ENCODE measurements around the gene C4BPA. TPM values are rescaled to one million over a fixed set of nuclear protein-coding genes. Genes with fewer than 3 reads are reported as not detected.

The C4BPA gene
- total and polyA plus RNA-seq, 9 of the 15 experiments (the other 6 are each of a cell fraction or from before 2014, with no cell fraction given) = 0.04 to 0.22 (median 0.11) TPM; not detected in 3

DNA sequence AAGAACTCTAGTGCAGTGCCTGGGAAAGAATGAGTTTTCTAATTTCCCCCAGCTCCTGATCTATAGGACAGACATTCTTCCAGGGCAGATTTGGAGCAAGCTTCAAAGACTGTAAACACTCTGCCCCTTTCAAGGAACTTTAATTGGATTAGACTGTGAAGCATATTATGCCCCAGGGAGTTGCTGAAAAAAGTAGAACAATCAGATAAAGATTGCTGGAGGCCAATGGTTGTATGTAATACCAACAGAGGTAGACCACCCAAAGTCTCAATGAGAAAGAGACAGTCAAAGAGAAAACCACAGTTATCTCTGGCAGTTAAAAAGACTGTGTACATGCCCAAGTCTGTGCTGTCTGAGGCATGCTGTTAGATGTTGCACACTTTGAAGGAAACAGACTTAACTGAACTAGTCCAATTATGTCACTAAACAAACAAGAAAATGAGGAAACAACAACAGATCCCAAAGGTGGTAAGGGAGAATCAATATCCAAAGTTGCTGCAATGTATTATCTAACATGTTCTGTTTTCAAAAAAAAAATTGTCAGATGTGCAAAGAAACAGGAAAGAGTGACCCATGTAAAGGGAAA, 24.4 kb downstream of the C4BPA start:
- no peaks in the 10 kb centered on the region for H3K27me3 ChIP-seq (ENCODE audit: control insufficient read depth in 2 of 2, insufficient read depth in 2 of 2, low read length in 2 of 2)
- H3K9me1 ChIP-seq (ENCODE audit: control insufficient read depth, insufficient read depth, low read length) = no peaks in the 10 kb centered on the region
- H3K4me1 ChIP-seq (replicated peaks in 1 of 2; ENCODE audit: control insufficient read depth in 2 of 2, insufficient read depth in 2 of 2, low read length in 2 of 2) = no peaks in the 10 kb centered on the region
- ATAC-seq = no peak
- POLR2A ChIA-PET = no interaction called here
- H2AFZ ChIP-seq (ENCODE audit: low read depth, low read length) = no peak overlapping the region
- no peak overlapping the region for H3K27ac ChIP-seq (ENCODE audit: extremely low read depth, low read depth, low read length)
- no peak for TF ChIP-seq TFAM (CRISPR knock-in tag; conservative IDR thresholded peaks at IDR 0.05)
- TF ChIP-seq PRPF4 (IDR thresholded peaks at IDR 0.05; ENCODE audit: insufficient read depth, low read depth, low read length, poor library complexity, severe bottlenecking) = no peak
- TF ChIP-seq ZNF184 (CRISPR knock-in tag; IDR thresholded peaks at IDR 0.05) = no peak
- no peak for TF ChIP-seq MBD1 (CRISPR knock-in tag; IDR thresholded peaks at IDR 0.05)
- no peak for TF ChIP-seq NFYB (IDR thresholded peaks at IDR 0.05; ENCODE audit: extremely low read depth, insufficient read length)
- TF ChIP-seq MED1 (CRISPR knock-in tag; IDR thresholded peaks at IDR 0.05; ENCODE audit: borderline replicate concordance) = no peak
- TF ChIP-seq KAT8 (IDR thresholded peaks at IDR 0.05; ENCODE audit: low read depth) = no peak
- no peak for TF ChIP-seq KLF10 (CRISPR knock-in tag; IDR thresholded peaks at IDR 0.05)
- TF ChIP-seq, protein P1, sequence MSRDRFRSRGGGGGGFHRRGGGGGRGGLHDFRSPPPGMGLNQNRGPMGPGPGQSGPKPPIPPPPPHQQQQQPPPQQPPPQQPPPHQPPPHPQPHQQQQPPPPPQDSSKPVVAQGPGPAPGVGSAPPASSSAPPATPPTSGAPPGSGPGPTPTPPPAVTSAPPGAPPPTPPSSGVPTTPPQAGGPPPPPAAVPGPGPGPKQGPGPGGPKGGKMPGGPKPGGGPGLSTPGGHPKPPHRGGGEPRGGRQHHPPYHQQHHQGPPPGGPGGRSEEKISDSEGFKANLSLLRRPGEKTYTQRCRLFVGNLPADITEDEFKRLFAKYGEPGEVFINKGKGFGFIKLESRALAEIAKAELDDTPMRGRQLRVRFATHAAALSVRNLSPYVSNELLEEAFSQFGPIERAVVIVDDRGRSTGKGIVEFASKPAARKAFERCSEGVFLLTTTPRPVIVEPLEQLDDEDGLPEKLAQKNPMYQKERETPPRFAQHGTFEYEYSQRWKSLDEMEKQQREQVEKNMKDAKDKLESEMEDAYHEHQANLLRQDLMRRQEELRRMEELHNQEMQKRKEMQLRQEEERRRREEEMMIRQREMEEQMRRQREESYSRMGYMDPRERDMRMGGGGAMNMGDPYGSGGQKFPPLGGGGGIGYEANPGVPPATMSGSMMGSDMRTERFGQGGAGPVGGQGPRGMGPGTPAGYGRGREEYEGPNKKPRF (IDR thresholded peaks at IDR 0.05; ENCODE audit: low read depth, low read length) = no peak
- no TSS peak for BruUV-seq (replicated peaks)
- CTCF ChIA-PET (ENCODE audit: low intra/inter-chr PET ratio) = no interaction called here
- no peaks in the 10 kb centered on the region for H3K79me2 ChIP-seq (ENCODE audit: control insufficient read depth, insufficient read depth, low read length)
- H3K4me3 ChIP-seq = no peak overlapping the region
- peaks cover 5% of the 10 kb centered on the region; the same call in 1 of the 2 replicates for H3K9me3 ChIP-seq (replicated peaks; ENCODE audit: control insufficient read depth, insufficient read depth, low read depth, low read length)
- in situ Hi-C loops (cut with MboI) (no loop called here), intact Hi-C loops (cut with micrococcal nuclease) (no loop called here)
- H3K4me2 ChIP-seq (ENCODE audit: insufficient read depth, low read length) = no peak overlapping the region
- no peak for FAIRE-seq
- no peak overlapping the region for H3K9ac ChIP-seq (ENCODE audit: insufficient read depth in 1 of 2, low read depth in 2 of 2, low read length in 2 of 2)
- no peak for DNase-seq (ENCODE audit: extremely low read depth in 1 of 4, low spot score in 3 of 4)
- H4K20me1 ChIP-seq (replicated peaks; ENCODE audit: control insufficient read depth, insufficient read depth, low read length) = no peaks in the 10 kb centered on the region
- no peaks in the 10 kb centered on the region for H3K36me3 ChIP-seq (ENCODE audit: control insufficient read depth, insufficient read depth, low read length)

Measured in K562 (cell line).